Measurements from ENCODE around the gene CD163.
"Not testable (repeated sequence)": the region's sequence is repeated elsewhere in the genome, so short reads cannot be mapped to it uniquely, and the experiment has no call there.

Gene CD163

DNA sequence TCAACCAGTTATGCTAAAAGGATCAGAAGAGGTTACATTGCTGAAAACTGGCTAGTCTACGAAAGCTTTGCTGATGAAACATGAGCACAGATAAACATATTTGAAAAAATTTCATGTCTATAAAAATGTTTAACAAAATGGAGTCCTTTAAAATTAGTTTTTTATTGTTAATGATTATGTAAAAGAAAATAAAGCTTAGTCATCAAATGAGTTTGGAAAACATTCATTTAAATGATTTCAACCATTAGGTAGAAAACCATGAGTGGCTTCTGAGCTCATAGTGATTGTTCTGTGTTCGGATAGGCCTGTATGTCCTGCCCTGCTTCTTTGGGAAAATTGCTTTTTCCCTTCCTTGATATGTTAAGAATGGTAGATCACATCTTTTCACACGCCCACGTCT, 59.0 kb downstream of the CD163 start:
- no peak for DNase-seq

DNA sequence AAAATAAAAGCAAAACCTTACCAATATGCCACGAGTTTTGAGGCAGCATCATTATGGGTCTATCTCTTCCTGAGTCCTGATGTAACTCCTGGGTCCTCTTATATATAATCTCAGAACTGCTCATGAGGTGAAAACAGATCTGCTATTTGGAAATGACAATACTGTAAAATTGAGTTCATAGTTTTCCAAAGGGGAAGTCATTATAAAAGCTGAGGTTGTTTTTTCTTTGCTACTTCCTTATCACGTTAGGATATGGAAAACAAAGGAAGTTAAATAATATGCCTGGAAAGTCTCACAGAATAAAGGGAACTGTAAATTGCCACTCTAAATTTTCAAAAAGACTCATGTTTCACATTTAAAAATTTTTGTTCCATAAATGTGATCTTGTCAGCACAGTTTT, 59.5 kb downstream of the CD163 start, which contains the start of gene CD163L1:
CD163L1 (minus strand) TSS at position 78 of the 400 bp plus-strand sequence; CDS start at position 52, 26 bp downstream.
- DNase-seq: no peak

DNA sequence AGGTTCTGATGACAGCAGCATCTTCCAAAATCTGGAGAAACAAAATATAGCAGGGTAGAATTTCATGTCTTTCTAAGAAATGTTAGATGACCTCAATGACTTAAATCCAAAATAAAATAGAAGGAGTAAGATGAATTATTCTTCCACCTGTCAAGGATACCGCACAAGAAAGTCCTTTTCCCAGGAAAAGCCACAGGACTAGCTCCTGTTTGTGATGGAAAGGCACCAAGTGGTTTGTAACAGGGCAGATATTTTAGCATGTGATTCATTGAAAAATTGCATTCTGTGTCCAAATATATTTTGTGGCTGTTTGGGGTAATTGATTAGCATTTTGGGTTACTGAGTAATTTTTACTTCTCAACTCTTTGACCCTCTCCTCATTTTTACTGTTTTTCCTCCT, 62.4 kb downstream of the CD163 start:
- DNase-seq: no peak

DNA sequence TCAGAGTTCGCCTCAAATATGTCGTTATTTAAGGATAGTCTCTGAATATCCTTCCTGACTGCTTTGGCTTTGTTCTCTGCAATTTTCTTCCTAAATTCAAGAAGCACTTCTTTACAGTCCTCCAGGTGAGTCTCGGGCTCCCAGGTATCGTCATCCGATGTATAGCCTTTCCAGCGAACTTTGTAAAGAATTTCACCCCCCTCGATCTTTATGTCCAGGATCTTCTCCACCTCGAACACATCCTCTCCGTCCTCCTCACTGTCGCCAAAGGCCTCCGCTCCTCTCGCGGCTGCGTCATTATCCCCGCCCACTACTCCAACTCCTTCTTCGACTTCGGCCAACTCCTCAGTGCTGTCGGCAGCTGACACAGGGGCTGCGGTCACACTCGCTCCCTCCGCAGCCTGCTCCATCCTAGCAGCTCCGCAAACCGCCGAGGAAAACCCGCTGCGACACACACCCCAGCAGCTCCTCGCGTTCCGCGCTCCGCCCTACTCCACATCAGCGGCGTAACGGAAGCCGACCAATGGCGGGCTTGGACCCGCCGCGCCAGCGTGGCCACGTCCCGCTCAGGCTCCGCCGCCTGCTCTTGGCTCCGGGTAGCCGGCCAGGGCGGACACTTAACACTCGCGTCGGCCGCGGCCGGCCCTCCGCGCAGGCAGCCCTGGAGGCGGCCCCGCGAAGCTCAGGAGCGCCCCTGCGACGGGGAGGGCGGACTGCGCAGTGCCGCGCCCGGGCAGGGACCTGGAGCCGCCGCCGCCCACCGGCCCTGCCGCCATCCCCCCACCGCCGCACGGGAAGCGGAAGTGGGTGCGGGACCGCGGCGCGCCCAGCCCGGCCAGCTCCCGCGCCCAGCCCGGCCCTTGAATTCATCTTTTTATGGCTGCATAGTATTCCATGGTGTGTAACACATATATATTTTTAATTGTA, 63.7 kb downstream of the CD163 start:
- DNase-seq: no peak

DNA sequence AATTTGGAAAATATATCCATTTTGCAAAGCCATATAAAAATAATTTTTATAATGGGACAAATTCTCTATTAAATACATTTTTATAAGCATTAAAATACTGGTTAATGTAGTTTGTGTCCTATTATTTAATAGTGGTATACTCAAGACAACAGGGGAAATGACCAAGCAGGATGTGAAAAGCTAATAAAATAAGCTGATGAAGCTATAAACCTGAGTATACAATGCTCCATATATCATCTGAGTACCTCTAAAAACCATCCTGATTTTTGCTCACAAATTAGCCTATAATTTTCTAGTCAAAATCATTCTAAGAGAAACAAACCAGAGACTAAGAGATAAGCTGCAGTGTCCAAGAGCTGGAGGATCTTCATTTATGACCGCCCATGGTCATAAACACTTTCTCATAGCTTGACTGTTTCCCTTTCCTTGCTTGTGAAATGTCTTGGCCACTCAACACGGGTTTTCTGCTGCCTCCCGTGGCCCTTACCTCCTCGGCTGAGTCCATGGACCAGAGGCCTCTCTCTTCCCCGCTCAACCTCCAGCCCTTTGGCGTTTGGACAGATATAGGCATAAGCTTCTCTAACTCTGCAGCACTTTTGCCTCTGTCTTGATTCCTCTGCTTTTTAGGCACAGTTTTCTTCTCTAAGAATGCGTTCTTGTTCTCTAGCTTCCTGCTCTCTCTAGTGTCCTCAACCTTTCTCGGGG, 65.1 kb downstream of the CD163 start:
- DNase-seq: not testable (repeated sequence)

DNA sequence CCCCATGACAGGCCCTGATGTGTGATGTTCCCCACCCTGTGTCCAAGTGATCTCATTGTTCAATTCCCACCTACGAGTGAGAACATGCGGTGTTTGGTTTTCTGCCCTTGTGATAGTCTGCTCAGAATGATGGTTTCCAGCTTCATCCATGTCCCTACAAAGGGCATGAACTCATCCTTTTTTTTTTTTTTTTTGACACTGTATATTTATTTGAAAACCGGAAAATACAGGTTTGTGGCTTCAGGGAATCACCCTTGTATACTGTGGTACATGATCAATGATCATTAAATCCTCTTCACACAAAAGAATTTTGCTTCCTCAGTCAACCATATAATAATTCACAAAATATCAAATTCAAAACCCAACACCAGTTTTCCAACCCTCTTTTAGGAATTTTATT, 66.1 kb downstream of the CD163 start:
- not testable (repeated sequence) for DNase-seq

DNA sequence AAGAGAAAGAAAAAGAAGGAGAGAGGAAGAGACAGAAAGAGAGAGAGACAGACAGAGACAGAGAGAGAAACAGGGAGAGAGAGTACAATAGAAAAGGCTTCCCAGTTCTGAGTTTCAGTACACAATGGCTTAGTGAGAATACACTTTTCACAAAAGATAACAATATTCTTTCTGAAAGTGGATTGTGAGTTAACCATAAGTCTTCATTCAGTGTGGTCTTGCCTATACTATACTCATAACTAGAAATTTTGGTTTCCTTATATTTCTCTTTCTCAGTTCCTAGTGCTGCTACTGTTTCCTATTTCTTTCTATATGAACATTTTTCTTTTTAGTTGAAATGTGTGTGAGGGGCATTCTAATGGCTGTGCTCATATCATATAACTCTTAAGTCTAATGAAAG, 68.9 kb downstream of the CD163 start:
- DNase-seq: no peak

DNA sequence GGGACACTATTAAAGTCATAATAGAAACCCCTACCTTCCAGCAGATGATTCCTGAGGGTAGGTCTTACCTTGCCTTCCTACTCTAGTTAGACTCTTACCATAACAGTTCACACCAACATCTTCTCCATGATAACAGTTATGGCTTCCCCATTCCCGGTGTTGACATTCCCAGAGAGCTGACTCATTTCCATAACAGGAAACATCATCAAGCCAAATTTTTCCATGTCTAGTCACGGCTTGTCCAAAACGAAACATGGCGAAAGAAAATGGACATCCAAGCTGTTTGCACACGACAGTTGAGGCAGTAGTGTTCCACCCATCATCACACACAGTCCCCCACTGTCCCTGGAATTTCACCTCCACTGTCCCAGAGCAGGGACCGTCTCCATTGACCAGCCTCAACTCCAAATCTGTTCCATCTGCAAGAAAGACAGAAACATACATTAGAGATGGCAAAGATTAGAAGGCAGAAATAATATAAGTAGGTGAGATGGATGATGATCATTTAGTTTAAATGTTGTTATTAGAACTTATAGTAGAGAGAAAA, 70.2 kb downstream of the CD163 start:
- no peak for DNase-seq

DNA sequence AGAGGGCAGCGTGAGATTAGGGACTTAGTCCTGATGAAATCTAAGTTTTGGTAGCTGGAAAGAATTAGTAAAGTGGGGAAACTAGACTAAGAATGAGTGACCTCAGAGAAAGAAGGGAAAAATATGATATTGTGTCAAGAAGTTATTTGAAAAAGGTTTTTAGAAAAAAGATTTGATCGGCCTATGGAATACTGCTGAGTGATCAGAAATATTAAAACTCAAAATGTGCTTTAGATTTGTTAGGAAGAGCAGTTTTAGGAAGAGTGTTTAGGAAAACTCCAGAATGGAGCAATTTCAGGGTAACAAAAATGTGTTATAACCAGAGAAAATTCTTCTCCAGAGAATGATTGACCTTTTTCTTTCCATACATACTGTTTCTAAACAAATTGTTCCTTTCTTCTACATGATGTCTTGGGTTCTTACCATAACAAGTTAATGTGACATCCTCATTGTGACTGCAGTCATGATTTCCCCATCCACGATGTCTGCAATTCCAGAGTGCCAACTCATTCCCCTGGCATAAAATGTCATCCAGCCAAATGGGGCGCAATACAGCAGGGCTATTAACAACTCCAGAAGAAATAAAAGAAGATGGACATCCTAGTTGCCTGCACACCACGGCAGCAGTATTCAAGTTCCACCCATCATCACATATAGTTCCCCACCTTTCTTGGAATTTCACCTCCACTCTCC, 71.4 kb downstream of the CD163 start:
- DNase-seq: no peak
